T-helper 2 cell treated with Interferon-gamma antibody and Interleukin-4, amounts not matched to agents 5 μg/mL and 100 μg/mL, for 36 hours (primary cell): ENCODE measurements around the gene BROX.
"Not testable (repeated sequence)": the region's sequence is repeated elsewhere in the genome, so short reads cannot be mapped to it uniquely, and the experiment has no call there.

ENCODE experiments used
- DNase-seq: peaks from one replicate; pipeline ENCODE4 v3.0.0; 2021; ENCODE audit warnings: low spot score
- H3K27ac Mint-ChIP-seq: one replicate; pipeline ENCODE4 v1.8.0; 2021; ENCODE audit warnings: mild to moderate bottlenecking, mixed read lengths
- H3K27me3 Mint-ChIP-seq: one replicate; pipeline ENCODE4 v1.8.0; 2021; ENCODE audit warnings: low read depth, mixed read lengths
- H3K36me3 Mint-ChIP-seq: one replicate; pipeline ENCODE4 v1.8.0; 2021; ENCODE audit warnings: low read depth, mixed read lengths
- H3K4me1 Mint-ChIP-seq: one replicate; pipeline ENCODE4 v1.8.0; 2021; ENCODE audit warnings: low read depth, mixed read lengths
- H3K4me3 Mint-ChIP-seq: one replicate; pipeline ENCODE4 v1.8.0; 2022; ENCODE audit warnings: mild to moderate bottlenecking, moderate library complexity, mixed read lengths
- H3K9me3 Mint-ChIP-seq: one replicate; pipeline ENCODE4 v1.8.0; 2021; ENCODE audit warnings: mixed read lengths

The BROX gene

DNA sequence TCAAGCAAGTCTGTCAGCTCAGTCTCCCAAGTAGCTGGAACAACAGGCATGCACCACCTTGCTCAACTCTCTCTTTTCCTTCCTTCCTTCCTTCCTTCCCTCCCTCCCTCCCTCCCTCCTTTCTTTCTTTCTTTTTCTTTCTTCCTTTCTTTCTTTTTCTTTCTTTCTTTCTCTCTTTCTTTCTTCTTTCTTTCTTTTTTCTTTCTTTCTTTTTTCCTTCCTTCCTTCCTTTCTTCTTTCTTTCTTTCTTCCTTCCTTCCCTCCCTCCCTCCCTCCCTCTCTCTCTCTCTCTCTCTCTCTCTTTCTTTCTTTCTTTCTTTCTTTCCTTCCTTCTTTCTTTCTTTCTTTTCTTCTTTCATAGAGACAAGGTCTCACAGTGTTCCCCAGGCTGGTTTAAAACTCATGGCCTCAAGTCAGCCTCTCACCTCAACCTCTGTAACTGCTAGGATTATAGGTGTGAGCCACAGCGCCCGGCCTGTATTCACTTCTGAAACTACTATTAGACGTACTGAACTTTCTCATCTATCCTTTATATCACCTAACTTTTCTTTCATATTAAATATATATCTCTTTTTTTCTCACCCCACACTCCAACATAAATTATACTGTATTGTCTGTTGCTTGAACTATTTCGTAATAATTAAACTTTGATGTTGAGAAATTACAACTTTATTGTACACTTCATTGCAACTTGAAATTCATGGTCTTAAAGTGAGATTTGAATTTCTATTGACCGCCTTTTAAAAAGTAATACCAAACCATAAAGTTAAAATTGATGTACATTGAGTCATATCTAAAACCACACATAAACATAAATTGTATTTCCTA is 29.5 kb downstream of the BROX start:
- H3K27ac Mint-ChIP-seq: not testable (repeated sequence)

DNA sequence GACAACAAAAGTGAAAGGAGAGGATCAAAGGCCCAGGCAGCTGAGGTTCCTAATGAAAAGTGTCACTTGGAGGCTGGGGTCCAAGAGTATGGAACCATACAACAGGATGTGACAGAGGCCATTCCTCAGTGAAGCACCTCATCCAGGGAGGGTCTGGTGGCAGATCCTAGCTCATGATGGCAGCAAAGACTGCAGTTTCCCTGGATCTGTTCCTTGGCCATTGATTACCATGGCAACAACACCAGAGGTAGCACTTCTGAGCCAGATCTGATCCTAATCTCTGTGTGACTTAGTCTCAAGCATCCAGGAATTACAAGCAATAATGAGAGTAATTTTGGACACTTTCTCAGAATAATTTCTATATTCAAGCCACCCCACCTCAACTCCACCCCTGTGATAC is 37.6 kb downstream of the BROX start:
- Mint-ChIP-seq H3K36me3 (no peaks in the 10 kb centered on the region), H3K4me1 (no peaks in the 10 kb centered on the region), H3K27me3 (peaks cover 13% of the 10 kb centered on the region), H3K27ac (no peak overlapping the region), H3K4me3 (no peak overlapping the region), H3K9me3 (no peaks in the 10 kb centered on the region)
- no peak for DNase-seq

More for the DNA sequence above, 29.5 kb downstream of the BROX start:
- not testable (repeated sequence) for H3K9me3 Mint-ChIP-seq, H3K36me3 Mint-ChIP-seq, H3K27me3 Mint-ChIP-seq, H3K4me3 Mint-ChIP-seq, DNase-seq, H3K4me1 Mint-ChIP-seq

DNA sequence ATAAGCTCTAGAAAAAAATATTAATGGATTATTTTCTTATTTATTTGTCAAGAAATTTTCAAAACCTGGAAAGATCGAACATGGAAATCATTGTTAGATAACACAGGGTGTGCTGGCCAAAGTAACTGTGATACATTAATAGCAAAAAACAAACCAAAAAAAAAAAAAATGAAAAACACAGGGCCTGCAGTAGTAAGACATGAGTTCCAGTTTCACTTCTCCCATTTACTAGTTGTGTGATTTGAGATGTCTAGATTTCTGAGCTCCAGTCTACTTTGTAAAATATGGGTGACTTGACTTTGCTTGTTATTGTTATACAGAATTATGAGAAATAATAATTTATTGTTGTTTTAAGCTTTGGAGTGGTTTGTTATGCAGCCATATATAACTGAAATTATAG is 38.3 kb downstream of the BROX start:
- Mint-ChIP-seq H3K9me3 (no peaks in the 10 kb centered on the region), H3K27ac (no peak overlapping the region), H3K4me1 (no peaks in the 10 kb centered on the region), H3K4me3 (no peak overlapping the region), H3K36me3 (no peaks in the 10 kb centered on the region), H3K27me3 (peaks cover 13% of the 10 kb centered on the region)
- no peak for DNase-seq

DNA sequence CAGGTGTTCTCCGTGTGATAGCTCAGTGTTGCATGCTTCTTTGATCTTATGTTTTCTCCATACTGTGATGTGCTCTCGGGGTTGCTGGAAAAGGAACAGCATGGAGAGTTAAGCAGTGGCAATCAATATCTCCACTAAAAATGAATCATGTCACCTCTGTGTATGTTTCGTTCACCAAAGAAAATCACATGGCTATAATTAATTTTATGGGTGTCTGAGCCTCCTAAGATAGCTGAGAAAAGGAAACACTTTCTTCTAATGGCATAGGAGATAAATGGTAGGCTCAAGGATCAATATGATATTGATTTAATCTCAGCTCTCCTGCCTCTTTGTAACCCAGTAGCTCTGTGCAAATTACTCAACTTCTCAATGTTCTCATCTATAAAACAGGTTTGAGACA is 38.9 kb downstream of the BROX start:
- peaks cover 10% of the 10 kb centered on the region for H3K27me3 Mint-ChIP-seq
- H3K36me3 Mint-ChIP-seq: no peaks in the 10 kb centered on the region
- no peaks in the 10 kb centered on the region for H3K9me3 Mint-ChIP-seq
- DNase-seq: no peak
- H3K4me3 Mint-ChIP-seq: no peak overlapping the region
- H3K4me1 Mint-ChIP-seq: no peaks in the 10 kb centered on the region
- no peak overlapping the region for H3K27ac Mint-ChIP-seq

DNA sequence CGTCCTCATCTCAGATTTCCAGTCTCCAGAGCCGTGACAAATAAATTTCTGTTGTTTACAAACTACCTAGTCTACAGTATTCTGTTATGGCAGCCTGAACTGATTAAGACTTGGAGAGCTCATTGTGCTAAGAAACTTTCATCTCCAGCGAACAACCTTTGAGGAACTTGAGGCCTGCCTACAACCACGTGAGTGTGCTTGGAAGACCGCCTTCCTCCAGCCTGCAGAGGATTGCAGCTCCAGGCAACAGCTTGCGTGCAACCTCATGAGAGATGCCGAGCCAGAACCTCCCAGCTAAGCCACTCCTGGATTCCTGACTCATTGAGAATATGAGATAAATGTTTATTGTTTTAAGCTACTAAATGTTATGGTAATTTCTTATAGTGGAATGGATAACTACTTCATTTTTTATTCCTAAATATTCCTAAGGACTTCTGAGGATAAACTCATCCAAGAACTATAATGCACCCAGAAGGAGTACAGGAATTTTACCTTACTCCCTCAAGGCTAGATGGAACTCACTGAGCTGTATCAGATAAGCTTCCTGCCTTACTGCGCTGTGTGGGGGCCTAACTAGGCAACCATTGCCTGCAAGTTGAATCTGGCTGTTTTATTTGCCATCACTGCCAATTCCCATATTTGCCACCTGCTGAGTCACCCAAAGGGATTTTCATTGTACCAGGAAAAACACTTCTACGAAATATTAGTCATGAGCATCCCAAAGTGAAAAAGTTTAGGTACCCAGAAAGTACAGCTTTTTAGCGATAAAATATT is 42.2 kb downstream of the BROX start:
- no peak for DNase-seq
- H3K4me3 Mint-ChIP-seq: no peak overlapping the region
- peaks cover 7% of the 10 kb centered on the region for H3K27me3 Mint-ChIP-seq
- H3K27ac Mint-ChIP-seq: no peak overlapping the region
- H3K4me1 Mint-ChIP-seq: no peaks in the 10 kb centered on the region
- H3K36me3 Mint-ChIP-seq: no peaks in the 10 kb centered on the region
- no peaks in the 10 kb centered on the region for H3K9me3 Mint-ChIP-seq

DNA sequence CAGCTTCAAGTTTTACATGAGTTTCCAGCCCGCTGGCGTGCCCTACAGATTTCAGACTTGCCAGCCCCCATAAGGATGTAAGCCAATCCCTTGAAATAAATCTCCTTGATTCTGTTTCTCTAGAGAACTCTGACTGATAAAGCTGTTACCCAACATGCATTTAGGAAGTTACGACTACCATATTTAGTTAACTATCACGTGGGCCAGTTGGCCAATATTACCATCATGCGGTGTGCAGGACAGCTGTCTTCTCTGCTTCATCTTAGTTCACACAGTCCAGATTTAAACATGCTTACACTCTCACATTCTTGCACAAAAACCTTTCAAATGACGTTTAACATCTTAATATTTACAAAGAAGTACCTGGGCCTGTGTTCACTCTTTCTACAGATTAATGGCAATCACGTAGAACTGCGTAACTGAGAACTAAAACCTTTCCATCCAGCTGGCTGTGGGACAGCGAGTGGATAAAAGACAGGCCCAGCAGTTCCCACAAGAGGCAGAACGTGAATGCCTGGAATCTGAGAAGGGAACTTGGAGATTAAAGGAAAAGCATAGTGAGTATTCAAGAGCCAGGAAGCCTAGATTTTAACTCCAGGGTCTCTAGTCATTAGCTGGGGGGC is 45.4 kb downstream of the BROX start:
- peaks cover 5% of the 10 kb centered on the region for H3K9me3 Mint-ChIP-seq
- H3K4me3 Mint-ChIP-seq: no peak overlapping the region
- no peak overlapping the region for H3K27ac Mint-ChIP-seq
- no peak for DNase-seq
- peaks cover 2% of the 10 kb centered on the region for H3K27me3 Mint-ChIP-seq
- H3K4me1 Mint-ChIP-seq: no peaks in the 10 kb centered on the region
- no peaks in the 10 kb centered on the region for H3K36me3 Mint-ChIP-seq

DNA sequence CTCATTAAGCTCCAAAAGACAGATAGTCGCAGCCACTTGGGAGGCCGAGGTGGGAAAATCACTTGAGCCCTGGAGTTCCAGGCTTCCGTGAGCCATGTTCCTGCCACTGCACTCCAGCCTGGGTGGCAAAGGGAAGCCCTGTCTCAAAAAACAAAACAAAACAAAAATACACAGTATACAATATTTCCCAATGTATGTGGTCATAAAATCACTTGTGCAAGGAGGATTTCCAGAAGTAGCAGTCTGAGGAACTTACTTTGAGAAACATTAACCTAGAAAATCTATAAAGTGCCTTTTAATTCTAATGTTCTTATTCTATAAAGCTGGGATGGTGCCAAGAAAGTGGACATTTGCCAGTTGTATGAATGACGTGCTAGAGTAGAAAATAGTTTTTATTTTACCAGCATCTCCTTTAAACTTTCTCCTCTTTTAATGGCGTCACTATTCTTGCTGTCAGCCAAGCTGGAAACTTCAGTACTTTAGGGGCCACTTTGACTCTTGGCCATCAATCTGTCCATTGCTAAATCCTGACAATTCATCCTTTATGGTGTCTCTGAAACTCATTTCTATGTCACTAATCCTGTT is 47.2 kb downstream of the BROX start:
- Mint-ChIP-seq H3K27ac (no peak overlapping the region), H3K9me3 (peaks cover 13% of the 10 kb centered on the region), H3K36me3 (no peaks in the 10 kb centered on the region), H3K4me3 (no peak overlapping the region), H3K4me1 (no peaks in the 10 kb centered on the region), H3K27me3 (peaks cover 2% of the 10 kb centered on the region)
- DNase-seq: no peak

DNA sequence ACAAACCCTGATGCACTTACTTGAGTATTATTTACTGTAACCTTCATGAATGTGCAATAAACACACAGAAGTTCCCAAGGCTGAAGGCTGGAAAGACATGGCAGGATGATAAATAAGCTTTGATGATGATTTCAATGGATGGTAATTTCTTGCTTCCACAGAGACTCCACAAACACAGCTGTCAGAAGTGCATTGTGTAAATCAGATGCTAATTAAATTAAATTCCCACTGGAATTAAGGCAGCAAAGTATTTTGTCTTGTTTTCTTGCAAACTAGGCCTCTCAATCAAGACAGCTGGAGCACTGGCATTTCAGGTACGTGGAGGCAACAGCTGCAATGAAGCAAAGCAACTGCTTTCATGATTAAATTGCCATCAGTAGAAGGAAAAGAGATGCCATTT is 48.7 kb downstream of the BROX start:
- no peak overlapping the region for H3K4me3 Mint-ChIP-seq
- no peaks in the 10 kb centered on the region for H3K4me1 Mint-ChIP-seq
- H3K27ac Mint-ChIP-seq: no peak overlapping the region
- H3K27me3 Mint-ChIP-seq: peaks cover 2% of the 10 kb centered on the region
- DNase-seq: no peak
- H3K36me3 Mint-ChIP-seq: no peaks in the 10 kb centered on the region
- peaks cover 13% of the 10 kb centered on the region for H3K9me3 Mint-ChIP-seq

DNA sequence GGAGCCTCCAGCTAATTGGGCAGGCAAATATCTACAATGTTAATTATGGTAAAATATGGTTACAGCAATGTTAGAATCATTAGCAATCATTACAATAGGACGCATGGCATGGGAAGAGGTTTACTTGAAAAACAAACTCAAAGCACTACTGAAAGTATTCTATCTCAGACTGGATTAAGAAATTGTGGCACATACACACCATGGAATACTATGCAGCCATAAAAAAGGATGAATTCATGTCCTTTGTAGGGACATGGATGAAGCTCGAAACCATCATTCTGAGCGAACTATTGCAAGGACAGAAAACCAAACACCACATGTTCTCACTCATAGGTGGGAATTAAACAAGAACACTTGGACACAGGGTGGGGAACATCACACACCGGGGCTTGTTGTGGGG is 49.8 kb downstream of the BROX start:
- H3K27ac Mint-ChIP-seq, H3K4me3 Mint-ChIP-seq, H3K36me3 Mint-ChIP-seq, DNase-seq, H3K27me3 Mint-ChIP-seq, H3K4me1 Mint-ChIP-seq: not testable (repeated sequence)
- peaks cover 13% of the 10 kb centered on the region for H3K9me3 Mint-ChIP-seq

DNA sequence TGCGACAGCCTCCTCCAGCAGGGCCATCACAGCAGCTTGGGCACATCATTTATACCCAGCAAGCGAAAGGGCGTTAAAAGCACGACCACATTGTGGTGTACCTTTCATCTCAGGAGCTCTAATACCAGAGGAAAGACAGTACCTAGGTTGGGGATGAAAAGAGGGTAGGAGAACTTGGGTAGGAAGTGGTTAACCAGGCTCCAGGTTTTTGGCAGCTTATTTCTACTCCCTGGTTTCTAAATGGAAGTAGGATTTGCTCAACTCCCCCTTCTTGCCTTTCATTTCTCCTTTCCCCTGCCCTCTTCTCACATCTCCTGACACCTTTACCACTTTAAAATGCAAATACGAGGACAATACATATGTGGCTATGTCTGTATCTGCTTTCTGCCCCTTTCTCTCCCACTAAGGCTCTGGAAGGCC is 54.8 kb downstream of the BROX start:
- H3K36me3 Mint-ChIP-seq: no peaks in the 10 kb centered on the region
- H3K4me1 Mint-ChIP-seq: no peaks in the 10 kb centered on the region
- H3K27ac Mint-ChIP-seq: no peak overlapping the region
- peaks cover 31% of the 10 kb centered on the region for H3K9me3 Mint-ChIP-seq
- no peak for DNase-seq
- H3K27me3 Mint-ChIP-seq: no peaks in the 10 kb centered on the region
- no peak overlapping the region for H3K4me3 Mint-ChIP-seq

DNA sequence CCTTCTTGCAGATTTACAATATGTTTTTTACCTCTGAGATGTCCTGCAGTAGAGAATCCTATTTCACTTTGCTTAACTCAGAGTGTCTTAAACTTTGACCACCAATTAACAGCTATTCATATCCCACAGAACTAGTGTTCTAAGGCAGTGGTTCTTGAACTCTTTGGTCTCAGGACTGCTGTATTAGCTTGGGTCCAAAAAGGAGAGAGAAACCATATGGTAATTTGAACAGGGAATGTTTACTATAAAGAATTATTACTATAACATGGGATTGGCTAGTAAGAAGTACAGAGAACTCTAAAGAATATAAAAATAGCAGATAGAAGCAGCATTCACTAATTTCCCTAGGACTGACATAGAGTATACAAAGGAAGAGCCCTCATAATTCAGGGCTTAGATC is 56.2 kb downstream of the BROX start:
- H3K27me3 Mint-ChIP-seq: no peaks in the 10 kb centered on the region
- H3K4me3 Mint-ChIP-seq: no peak overlapping the region
- no peaks in the 10 kb centered on the region for H3K4me1 Mint-ChIP-seq
- no peak for DNase-seq
- peaks cover 29% of the 10 kb centered on the region for H3K9me3 Mint-ChIP-seq
- H3K27ac Mint-ChIP-seq: no peak overlapping the region
- no peaks in the 10 kb centered on the region for H3K36me3 Mint-ChIP-seq

DNA sequence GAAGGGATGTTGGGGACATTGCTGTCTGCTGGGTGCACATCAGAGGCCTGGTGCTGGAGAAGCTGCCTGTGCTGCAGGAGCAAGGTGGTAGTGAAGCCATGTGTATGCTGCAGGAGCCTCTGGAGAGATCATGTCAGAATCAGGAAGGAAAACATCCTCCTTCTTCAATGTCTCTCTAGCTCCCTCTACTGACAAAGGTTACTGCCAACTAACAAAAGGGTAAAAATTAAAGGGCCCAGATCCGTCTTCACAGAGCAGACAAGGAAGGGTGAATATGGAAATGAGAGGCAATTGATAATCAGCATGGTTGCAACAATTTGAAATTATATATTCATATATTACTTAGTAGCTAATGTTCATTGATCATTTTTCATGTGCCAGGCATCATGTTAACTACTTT is 56.8 kb downstream of the BROX start:
- Mint-ChIP-seq H3K27ac (no peak overlapping the region), H3K4me3 (no peak overlapping the region), H3K27me3 (no peaks in the 10 kb centered on the region), H3K4me1 (no peaks in the 10 kb centered on the region), H3K36me3 (no peaks in the 10 kb centered on the region), H3K9me3 (peaks cover 24% of the 10 kb centered on the region)
- DNase-seq: no peak

DNA sequence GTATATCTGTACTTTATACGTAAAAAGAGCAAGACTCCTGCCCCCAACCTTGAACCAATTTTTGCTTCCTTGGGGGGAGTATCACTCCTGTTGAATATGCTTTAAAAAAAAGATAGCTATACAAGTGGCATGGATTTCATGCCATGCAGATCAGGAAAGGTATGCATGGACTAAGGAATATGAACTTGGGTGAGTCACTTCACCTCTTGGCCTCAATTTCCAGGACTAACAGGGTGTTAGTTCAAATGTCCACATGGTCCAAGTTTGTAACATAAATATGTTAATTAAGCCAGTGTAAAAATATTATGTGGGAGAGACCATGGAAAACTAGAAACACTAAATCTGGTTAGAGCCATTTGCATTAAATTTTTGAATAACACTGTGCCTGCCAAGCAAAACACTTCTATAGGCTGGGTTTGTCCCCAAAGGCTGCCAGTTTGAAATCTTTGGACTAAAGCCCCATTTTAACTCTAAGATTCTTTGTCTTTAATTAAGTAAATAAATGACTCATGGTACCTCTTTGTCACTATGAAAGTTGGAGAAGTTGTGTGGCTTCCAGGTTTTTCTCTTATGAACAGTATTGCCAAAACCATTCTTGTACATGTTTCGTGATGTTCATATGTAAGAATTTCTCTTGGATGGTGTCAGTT is 57.7 kb downstream of the BROX start:
- DNase-seq: no peak
- Mint-ChIP-seq H3K36me3 (no peaks in the 10 kb centered on the region), H3K27ac (no peak overlapping the region), H3K9me3 (peaks cover 21% of the 10 kb centered on the region), H3K27me3 (peaks cover 7% of the 10 kb centered on the region), H3K4me3 (no peak overlapping the region), H3K4me1 (no peaks in the 10 kb centered on the region)
